Ecto neural progenitor cell (in vitro differentiated cells): ENCODE data around the gene EXT2.

Experiments used
- DNase-seq: peaks from one replicate; pipeline ENCODE4 v3.0.0-alpha.2; 2018; ENCODE audit warnings: low spot score

EXT2 gene

DNA sequence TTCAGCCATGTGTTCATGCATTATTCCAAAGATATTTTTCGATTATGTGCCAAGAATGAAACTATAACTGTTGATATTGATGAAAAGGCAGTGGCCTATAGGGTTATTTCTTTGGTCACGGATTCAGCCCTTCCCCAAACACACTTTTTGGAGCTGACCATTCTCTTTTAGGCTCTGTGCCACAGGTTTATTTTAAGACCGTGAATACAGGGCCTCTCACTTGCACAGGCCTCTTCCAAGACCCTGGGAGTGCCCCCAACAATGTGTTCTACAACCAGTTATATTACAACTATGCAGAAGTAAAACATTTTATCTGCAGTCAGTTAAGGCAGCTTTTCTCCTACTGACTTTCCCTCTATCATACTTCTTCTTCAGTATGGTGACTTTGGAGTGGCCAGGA is 109.9 kb downstream of the EXT2 start:
- no peak for DNase-seq

DNA sequence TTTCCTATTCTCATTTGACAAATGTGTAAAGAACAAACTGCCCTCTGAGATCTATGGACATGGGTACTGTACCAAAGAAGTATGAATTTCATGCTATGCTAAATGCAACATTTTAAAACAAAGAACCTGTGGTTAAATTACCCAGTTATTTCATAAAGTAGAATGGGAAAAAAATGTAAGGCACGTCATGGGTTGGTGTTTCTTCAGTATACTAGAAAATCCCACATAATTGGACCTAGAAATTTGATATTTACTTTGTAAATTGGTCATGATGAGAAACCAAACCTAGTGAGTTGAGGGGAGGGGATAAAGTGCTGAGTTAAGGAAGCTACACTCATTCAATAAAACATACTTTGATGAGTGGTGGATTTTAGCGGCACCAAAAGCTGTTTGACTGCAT is 110.4 kb downstream of the EXT2 start:
- DNase-seq = no peak

DNA sequence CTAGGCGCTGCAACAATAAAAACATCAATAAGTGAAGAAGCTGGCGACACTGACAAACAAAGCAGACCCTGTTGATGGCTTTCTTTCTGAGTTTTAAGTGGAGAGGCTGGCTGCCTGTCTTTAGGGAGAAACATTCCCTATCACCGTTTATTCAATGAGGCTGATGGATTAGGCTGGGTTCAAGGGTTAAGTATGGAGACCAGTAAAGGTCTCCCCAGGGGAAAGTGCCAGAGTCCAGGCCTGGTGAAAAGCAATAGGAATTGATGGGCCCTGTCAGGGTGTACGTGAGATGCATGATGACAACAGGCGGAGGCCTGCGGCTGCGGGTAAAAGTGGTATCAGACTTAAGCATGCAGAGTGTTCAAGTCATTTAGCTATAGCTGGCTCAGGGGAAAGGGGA is 111.8 kb downstream of the EXT2 start:
- DNase-seq = no peak

DNA sequence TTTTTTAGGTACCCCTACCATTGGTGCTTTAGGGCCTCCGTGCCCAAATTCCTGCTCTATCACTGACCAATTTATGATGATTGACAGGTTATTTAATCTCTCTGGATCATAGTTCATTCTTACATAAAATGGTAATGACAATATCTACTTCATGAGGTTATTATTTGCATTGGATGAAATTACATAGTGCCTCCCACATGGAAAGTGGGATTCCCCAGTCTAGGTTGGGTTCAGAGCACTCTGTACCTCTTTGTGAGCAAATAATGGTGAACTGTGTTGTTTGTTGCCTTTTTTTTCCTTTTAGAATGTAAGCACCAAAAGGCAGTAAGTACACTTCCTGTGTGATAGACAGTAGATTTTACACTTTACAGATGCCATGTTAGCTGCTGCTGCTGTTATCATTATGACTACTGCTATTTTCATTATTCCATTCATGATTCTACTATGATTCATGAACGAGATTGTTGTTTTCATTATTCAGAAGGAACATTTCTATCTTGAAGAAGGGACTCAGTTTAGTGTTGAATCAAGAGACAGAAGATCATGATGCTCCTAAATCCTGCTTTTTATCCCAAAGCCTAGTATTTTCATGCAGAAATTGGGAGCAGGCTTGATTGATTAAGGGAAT is 113.6 kb downstream of the EXT2 start:
- no peak for DNase-seq

DNA sequence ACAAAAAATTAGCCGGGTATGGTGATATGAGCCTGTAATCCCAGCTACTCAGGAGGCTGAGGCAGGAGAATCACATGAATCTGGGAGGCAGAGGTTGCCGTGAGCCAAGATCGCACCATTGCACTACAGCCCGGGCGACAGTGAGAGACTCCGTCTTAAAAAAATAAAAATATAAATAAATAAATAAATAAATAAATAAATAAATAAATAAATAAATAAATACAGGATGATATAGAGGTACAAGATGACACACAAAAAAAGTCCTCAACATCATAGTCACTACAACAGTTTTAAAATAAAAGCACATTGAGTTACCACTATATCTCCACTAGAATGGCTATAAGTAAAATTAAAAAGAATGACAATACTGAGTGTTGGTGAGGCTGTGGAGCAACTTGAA is 116.7 kb downstream of the EXT2 start:
- DNase-seq = no peak

DNA sequence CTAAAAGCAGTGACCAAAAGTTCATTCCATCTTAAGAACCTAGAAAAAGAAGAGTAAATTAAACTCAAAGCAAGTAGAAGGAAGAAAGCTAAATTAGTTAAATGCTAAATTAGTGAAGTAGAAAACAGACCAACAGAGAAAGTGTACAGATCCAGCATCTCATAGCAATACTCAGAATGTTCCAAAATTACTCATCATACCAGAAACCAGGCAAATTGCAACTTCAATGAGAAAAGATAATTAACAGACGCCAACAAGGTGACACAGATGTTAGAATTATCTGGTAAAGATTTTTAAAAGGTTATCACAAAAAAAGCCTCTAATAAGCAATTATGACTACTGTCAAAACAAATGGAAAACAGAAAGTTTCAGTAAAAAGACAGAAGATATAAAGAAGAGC is 117.7 kb downstream of the EXT2 start:
- no peak for DNase-seq

DNA sequence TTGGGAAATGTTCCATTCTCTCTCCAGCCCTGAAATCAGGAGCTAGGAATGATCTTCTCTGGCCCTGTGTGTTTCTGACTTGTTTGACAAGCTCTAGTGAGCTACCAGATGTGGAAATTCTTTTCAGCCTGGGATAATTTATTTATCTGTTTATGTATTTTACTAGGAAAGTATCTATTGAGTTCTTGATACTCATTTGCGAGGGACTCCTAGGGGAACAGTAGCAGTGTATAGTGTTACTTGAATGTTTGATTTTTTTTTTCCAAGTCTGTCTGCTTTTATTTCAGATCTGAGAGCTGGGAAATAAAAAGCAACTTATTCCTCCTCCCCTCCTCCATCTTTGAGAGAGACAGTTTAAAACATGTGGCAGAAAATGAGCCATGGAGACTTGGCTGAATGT is 122.0 kb downstream of the EXT2 start:
- DNase-seq = no peak

DNA sequence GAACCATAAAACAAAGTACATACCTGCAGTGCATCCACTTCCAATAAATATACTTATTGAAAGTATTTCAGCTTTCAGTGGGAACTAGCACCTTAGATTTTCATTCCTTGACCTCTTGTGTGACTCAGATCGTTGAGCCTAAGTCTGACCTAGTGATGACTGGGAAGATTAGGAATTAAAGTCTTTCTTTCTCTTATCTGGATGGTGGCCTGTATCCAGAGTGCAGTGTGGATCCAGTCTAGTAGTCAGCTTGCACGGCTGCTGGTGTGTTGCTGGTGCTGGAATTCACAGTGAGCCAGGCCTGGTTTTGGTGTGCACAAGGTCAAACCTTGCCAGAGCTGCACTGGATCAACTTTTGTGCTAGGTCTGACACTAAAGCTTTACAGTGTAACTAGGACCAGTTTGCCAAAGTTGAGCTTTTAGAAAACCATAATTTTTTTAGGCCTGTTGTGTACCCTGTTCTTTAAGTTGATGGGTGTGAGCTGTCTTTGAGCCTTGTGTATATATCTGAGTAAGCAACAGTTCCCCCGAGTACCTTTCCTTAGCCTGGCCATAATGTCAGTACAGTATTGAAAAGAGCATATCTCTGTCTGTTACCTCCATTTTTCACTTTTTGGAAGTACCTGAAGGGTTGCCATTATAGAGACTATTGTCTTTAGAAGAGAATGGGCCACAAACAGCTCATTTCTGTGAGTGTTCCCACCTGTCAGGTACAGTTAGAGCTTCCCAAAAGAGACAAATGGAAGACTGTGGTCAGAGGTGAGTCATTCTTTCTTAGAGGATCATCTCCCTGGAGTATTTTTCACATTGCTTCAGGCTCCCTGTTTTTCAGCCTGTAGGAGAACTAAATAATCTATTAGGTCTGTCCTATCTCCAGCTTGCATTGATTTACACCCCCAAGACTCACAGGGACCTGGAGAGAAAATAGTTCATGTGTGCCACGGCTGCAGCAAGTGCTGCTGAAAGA is 124.6 kb downstream of the EXT2 start:
- DNase-seq = no peak

DNA sequence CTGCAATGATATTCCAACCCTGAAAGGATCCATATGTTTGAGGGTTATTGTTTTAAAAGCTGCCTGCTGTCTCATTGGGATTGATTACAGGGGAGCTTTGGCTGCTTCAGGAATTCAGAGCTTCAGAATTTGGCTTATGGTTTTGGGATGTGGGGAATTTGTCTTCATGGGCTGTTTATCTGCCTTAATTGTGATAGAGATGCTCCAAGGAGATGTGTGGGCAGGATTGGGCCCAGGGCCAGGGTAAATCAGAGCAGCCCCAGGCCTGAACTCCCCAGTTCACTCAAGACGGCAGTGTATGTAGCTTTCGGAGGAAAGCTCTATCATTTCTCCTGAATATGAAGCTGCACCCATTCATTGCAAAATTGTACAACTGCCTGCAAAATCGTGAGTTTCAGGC is 126.0 kb downstream of the EXT2 start:
- no peak for DNase-seq

DNA sequence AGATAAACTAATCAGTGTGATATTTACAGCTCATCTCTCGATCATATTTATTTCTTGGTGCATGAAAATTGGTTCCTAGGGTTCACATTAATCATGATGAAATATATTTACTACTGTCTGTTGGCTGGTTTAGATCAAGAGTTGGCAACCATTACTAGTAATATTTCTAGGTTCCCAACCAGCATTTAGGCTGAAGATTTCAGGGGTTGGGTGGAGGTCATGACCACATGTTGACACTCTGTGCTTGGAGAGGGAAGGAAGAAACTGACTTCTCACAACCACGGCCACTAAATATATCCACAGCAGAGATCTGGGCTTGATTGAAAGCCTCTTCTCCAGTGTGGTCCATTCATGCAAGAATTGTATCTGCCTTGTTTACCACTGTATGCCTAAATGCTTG is 126.5 kb downstream of the EXT2 start:
- DNase-seq = no peak

DNA sequence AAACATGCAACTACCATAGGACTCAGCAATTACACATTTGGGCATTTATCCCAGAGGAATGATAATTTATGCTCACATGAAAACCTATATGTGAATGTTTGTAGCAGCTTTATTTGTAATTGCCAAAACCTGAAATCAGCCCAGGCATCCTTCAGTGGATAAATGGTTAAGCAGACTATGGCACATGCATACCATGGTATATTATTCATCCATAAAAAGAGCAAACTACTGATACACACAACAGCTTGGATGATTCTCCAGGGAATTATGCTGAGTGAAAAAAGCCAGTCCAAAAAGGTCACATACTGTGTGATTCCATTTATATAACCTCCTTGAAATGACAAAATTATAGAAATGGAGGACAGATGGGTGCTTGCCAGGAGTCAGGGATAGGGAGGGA is 127.8 kb downstream of the EXT2 start:
- no peak for DNase-seq

DNA sequence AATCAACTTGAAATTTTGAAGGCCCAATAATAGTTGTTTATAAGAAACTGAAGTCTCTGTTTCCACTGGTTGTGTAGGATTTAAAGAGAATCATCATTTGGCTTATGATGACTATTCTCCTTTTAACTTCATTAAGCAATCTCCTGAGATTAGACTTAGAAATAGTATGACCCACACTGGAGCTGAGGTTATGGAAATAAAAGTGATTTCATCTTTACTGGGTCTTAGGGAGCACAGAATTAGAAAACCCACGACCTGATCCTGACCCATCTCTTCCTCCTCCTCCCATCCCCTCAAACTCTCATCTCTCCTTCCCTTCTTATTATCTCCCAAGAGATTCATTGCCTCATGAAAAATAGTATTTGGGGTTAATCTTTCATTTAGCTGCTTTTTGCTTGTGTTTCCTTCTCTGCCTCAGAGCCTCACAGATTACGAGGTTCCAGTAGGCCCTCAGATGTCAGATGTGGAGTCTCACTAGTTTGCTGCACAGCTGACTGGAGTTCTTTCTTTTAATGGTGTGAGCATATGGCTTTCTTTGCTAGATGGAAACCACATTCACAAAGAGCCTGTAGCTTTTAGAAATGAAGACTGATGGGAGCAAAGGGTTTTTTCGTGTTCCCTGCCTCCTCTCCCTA is 129.5 kb downstream of the EXT2 start:
- no peak for DNase-seq

DNA sequence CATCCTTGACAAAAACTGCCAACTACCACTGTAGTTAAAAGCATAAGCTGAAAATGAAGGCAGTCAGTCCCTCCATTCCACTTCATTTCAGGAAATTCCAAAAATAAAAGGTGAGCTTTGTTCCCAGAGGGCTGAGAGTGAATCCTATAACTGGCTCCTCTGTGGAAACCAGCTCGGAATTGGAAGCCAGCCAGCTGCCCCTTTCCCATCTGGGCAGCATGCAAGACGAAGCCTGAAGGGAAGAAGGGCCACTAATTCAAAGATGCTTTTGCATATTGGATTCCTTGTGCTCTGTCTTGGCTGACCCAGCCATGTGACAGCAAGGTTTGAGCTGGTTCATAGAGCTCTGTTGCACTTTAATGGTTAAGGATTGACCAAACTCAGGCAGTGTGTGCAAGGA is 131.0 kb downstream of the EXT2 start:
- no peak for DNase-seq

DNA sequence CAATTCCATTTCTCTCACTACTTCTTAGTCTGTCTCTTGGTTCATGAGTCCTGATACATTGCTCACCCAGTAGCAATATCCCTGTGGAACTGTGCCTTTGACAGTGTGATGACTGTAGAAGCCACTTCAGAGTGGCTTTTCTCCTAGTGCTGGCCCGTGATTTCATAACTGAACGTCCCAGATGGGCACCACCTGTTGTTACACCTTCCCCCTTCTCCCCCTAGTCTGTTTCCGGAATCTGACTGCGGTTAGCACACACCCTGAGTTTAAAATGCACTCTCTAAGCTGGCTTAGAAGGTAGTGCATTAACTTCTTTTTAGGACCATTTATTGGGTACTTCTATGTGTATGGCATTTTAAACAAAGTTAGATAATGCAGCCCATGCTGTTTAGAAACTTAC is 131.5 kb downstream of the EXT2 start:
- no peak for DNase-seq

DNA sequence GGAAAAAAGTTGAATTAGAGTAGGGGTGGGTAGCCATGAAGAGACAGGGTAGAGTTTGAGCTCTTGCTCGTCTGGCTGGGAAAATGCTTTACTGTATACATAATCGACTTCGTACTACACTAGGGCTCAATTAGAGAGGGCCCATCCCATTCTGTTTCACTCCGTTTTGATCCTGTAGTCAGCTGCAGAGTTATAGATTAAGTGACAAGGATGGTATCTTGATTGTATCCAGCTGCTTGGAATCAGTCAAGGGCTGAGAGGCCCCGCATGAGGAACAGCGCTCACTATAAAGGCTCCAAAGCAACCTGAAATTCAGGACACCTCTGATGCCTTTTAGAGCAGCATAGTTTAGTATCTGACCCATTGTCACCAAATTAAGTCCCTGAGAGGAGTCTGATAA is 132.9 kb downstream of the EXT2 start:
- no peak for DNase-seq

DNA sequence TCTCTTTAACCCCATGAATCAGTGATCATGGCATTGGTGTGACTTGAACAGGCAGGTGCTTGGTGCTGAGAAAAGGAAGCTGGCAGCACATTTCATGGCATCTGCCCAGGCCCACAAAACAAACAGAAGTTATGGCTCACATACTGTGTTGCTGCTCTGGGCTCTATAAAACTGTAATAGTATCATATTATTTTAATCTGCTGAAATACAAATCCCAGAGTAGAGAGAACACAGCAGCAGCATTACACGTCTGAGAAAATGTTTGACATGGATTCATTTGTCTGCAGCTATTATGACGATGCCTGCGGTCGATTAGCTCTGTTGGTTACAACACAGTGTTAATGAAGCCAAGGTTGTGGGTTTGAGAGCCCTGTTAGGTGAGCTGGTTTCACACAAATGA is 133.6 kb downstream of the EXT2 start:
- no peak for DNase-seq

DNA sequence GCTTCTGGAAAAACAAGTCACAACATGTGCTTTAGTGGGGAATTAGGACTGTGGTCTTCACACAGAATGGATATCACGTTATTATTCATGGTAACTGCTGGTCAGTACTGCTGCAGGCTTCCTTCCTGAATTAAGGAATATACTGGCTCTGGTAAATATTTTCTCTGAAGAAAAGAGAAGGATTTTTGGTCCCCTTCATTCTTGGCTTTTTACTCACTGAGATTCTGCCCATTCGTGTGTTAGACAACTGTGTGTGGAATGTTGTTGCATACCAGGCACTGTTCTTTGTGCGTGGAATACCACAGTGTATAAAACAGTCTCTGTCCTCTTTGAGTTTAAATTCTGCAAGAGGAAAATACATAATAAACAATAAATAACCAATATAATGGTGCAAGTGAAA is 134.1 kb downstream of the EXT2 start:
- no peak for DNase-seq

DNA sequence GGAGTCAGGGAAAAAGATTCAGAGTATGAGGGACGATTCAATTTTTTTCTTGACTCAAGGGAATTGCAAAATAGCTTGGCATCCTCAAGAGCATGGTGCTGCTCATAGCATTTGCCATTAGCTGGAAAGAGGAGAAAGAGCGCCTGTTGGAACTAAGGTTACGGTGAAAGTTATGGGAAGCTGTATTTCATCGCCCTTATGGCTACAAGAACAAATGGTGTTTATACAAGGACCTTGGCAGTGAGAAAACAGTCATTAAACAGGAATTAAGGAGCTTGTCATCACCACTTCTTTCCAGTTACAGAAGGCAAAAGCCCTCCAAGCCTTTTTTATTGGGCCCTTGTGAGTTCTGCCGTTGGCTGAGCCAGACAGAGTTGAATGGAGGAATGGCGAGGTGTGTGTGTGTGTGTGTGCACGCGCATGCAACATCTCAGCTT is 140.3 kb downstream of the EXT2 start:
- no peak for DNase-seq

DNA sequence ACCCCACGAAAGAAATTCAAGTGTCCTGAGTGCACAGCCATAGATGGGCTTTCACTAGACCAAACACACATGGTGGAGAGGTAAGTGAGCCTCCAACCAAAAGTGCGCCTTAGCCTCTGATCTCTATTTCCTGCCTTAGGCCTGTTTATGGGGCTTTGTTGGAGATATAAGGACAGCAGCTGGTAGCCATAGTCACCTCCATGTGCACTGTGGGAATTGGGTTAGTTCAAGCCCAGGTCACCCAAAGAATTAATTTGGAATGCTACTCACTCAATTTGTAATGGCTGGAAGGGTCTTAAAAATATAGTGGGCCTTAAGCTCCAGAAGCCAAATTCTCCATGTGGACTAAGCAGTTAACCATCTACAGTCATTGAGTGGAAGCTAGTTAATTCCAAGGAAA is 140.8 kb downstream of the EXT2 start:
- DNase-seq = no peak

DNA sequence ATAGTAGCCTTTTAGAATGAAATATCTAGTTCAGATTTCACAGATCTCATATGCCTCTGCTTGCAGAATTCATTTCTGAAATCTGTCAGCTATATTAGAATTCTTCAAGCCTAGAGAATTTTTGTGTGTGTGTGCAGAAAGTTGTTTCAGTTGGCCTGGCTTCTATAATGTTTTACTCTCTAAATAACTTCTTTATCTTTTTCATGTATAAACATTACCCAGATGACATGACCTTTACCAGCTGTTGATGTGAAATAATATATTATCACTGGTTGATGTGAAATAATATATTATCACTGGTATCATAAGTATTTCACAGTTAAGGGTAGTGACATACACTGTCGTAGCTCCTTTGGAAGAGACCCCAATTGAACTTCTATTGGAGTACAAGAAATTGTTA is 141.7 kb downstream of the EXT2 start:
- no peak for DNase-seq

DNA sequence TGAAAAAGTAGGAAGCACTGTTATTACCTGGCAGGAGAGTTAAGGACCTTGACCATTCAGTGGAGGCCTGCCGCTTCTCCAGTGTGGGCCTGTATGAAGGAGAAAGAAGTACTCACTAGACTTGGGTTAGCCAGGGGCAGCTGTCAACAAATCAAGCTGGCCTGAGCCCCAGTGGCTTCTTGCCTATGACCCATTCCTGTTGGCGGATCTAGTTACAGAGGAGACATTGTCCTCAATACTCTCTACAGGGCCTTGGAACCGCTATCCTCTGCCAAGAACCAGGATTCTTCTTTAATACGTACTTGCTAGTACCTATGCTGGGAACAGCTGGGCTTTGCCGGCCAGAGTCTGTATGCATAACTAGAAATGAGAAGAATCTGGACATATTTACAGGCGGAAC is 146.4 kb downstream of the EXT2 start:
- no peak for DNase-seq

DNA sequence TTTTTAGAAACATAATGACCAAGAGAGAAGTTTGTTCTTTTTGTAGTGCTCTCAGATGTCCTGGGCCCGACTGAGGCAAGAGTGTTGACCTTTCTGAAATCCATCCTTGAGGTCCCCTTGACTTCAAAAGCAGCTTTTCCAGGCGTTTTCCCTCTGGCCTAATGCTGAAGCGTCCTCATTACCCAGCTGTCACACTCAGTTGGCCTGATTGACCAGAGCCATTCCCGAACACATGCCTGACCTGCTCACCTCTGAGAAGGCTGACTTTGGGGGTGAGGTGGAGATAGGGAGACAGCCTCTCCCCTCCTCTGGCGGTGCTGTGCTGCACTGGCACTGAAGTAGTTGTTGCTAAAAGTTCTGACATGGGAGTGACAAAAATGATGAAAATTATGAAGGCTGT is 147.6 kb downstream of the EXT2 start:
- no peak for DNase-seq
